B cell (primary cell): ENCODE data around the gene RXFP2. TPM values are rescaled to one million over a fixed set of nuclear protein-coding genes. Genes with fewer than 3 reads are reported as not detected.
A peak's percentile ranks its signal among the peaks of the same experiment; 100 is the strongest.

Source experiments
- ATAC-seq: fragments of 200-7000 bp; cut with Tn5 transposase; one replicate; pipeline ENCODE4 v1.10.0; 2021; ENCODE audit warnings: low read depth, mild to moderate bottlenecking, moderate number of reproducible peaks, moderate library complexity
- CTCF ChIA-PET: fragments of 350-600 bp; sonication (Branson Sonifier 250); formaldehyde crosslinking; loops from one replicate; lab custom pipeline; 2021; ENCODE audit warnings: antibody characterized with exemption, inconsistent platforms; lab: Charles Lee
- POLR2A ChIA-PET: fragments of 350-600 bp; sonication (Branson Sonifier 250); formaldehyde crosslinking; loops from one replicate; lab custom pipeline; 2021; ENCODE audit warnings: antibody characterized with exemption; lab: Charles Lee
- DNase-seq: peaks from one replicate; pipeline ENCODE4 v3.0.0; 2013
- H2AFZ ChIP-seq: 2 replicates; pipeline ENCODE4 v1.6.1; 2012; ENCODE audit warnings: mild to moderate bottlenecking, low read depth, low read length; ENCODE audit not compliant: insufficient read depth, poor library complexity, severe bottlenecking
- H3K27ac ChIP-seq, 2 donors: 1 replicate in 1 of 2; 2 replicates in 1 of 2; pipeline ENCODE4 v1.5.1; 2012 to 2013; ENCODE audit warnings: low read length in 2 of 2, mild to moderate bottlenecking in 2 of 2, moderate library complexity in 1 of 2
- H3K27me3 ChIP-seq, 4 experiments: fragments of 200-600 bp in 1 of 4; sonication (generic) in 1 of 4; replicated peaks in 1 of 4; 1 replicate in 2 of 4; 2 replicates in 2 of 4; pipeline versions ENCODE4 v1.6.1 to v1.7.0; 2013 to 2016; ENCODE audit warnings: low read length in 3 of 4, mild to moderate bottlenecking in 2 of 4, mixed read lengths in 1 of 4, moderate library complexity in 1 of 4; ENCODE audit not compliant: insufficient read depth in 4 of 4, control insufficient read depth in 3 of 4; ENCODE audit errors: control extremely low read depth in 1 of 4
- H3K36me3 ChIP-seq, 2 experiments: replicated peaks in 1 of 2; 1 replicate in 1 of 2; 2 replicates in 1 of 2; pipeline versions ENCODE4 v1.6.1 to v1.7.1; 2013; ENCODE audit warnings: low read length in 1 of 2; ENCODE audit not compliant: insufficient read depth in 2 of 2, control insufficient read depth in 1 of 2; ENCODE audit errors: control extremely low read depth in 1 of 2, extremely low read depth in 1 of 2
- H3K4me1 ChIP-seq, 2 donors: fragments of 200-600 bp in 1 of 2; sonication (generic) in 1 of 2; 1 replicate in 1 of 2; 2 replicates in 1 of 2; pipeline versions ENCODE4 v1.5.1 to v1.6.1; 2013 to 2017; ENCODE audit warnings: low read length in 2 of 2; ENCODE audit not compliant: control insufficient read depth in 2 of 2, insufficient read depth in 2 of 2
- H3K4me2 ChIP-seq: replicated peaks from 2 replicates; pipeline ENCODE3; 2012; ENCODE audit warnings: mild to moderate bottlenecking, low read depth, low read length; ENCODE audit not compliant: poor library complexity, severe bottlenecking
- H3K4me3 ChIP-seq, 5 experiments: fragments of 200-600 bp in 1 of 5; sonication (generic) in 1 of 5; 1 replicate in 3 of 5; 2 replicates in 2 of 5; pipeline versions ENCODE4 v1.5.1 to v1.7.0; 2011 to 2016; ENCODE audit warnings: low read length in 4 of 5, mild to moderate bottlenecking in 4 of 5, low read depth in 2 of 5, control low read depth in 1 of 5, moderate library complexity in 1 of 5; ENCODE audit not compliant: insufficient read depth in 1 of 5; ENCODE audit errors: control extremely low read depth in 1 of 5, extremely low read depth in 1 of 5
- H3K79me2 ChIP-seq: fragments of 200-600 bp; sonication (generic); one replicate; pipeline ENCODE4 v1.6.0; 2016; ENCODE audit warnings: low read length; ENCODE audit not compliant: control insufficient read depth, insufficient read depth
- H3K9ac ChIP-seq: fragments of 200-600 bp; sonication (generic); 2 replicates; pipeline ENCODE4 v1.6.1; 2017; ENCODE audit warnings: mild to moderate bottlenecking, low read length, moderate library complexity
- H3K9me3 ChIP-seq, 3 donors: one replicate each; pipeline versions ENCODE4 v1.6.1 to v1.7.1; 2013; ENCODE audit warnings: low read length in 2 of 3; ENCODE audit not compliant: control insufficient read depth in 2 of 3, insufficient read depth in 1 of 3; ENCODE audit errors: control extremely low read depth in 1 of 3
- H4K20me1 ChIP-seq: 2 replicates; pipeline ENCODE4 v1.6.0; 2012; ENCODE audit warnings: mild to moderate bottlenecking, low read length; ENCODE audit not compliant: insufficient read depth, control insufficient read depth, poor library complexity, severe bottlenecking
- H3K27ac Mint-ChIP-seq: one replicate; pipeline ENCODE4 v1.8.0; 2021; ENCODE audit warnings: mixed read lengths
- H3K27me3 Mint-ChIP-seq: one replicate; pipeline ENCODE4 v1.8.0; 2021; ENCODE audit warnings: mixed read lengths
- H3K4me1 Mint-ChIP-seq: one replicate; pipeline ENCODE4 v1.8.0; 2021; ENCODE audit warnings: mixed read lengths
- H3K4me3 Mint-ChIP-seq: one replicate; pipeline ENCODE4 v1.8.0; 2021; ENCODE audit warnings: mixed read lengths
- H3K9me3 Mint-ChIP-seq: one replicate; pipeline ENCODE4 v1.8.0; 2022; ENCODE audit warnings: mixed read lengths; ENCODE audit not compliant: insufficient read depth
- CTCF ChIP-seq: fragments of 200-600 bp; IDR thresholded peaks from one replicate; pipeline ENCODE4 v1.8.0; 2022; ENCODE audit warnings: antibody characterized with exemption, mild to moderate bottlenecking
- EZH2 ChIP-seq: IDR thresholded peaks from 2 replicates; pipeline ENCODE4 v1.6.1; 2012; ENCODE audit warnings: borderline replicate concordance, low read depth, mild to moderate bottlenecking, moderate library complexity, low read length; ENCODE audit not compliant: insufficient read depth, poor library complexity, severe bottlenecking
- WGBS: methylation state at CpG from one replicate; pipeline ENCODE4 v1.1.5; 2013; ENCODE audit warnings: missing lambda C conversion rate; ENCODE audit not compliant: insufficient coverage; 5-methylcytosine and 5-hydroxymethylcytosine counted together
- intact Hi-C: fragments of 100-400 bp; cut with micrococcal nuclease; formaldehyde crosslinking; loops from one replicate; pipeline ENCODE4 v1.10.0; 2022
- polyA plus RNA-seq: library from polyadenylated mRNA; depleted of rRNA; stranded (reverse); fragments of >200 nt; gene quantifications from 2 replicates; pipeline ENCODE4 v1.2.3, GENCODE V29; 2012
- total RNA-seq, 2 donors: library from RNA; stranded (reverse); fragments of 120-200 nt in 1 of 2; gene quantifications; 1 replicate in 1 of 2; 2 replicates in 1 of 2; pipeline versions ENCODE4 v1.2.3 to v1.2.4, GENCODE V29; 2013 to 2022

Gene RXFP2
- total and polyA plus RNA-seq, 2 donors (not counting 1 experiment from before 2014, with no cell fraction given), result not detected

- no peaks in the 10 kb centered on the region for H3K9me3 ChIP-seq
- intact Hi-C loops, result no loop called here
- DNase-seq (no peak), ATAC-seq (no peak)
- no peaks in the 10 kb centered on the region for H3K4me1 Mint-ChIP-seq
- no peak overlapping the region for H2AFZ ChIP-seq
- H3K4me3 Mint-ChIP-seq, result no peak overlapping the region
- H3K4me3 ChIP-seq, result no peak overlapping the region
- no peak overlapping the region for H3K4me2 ChIP-seq
- no peak for TF ChIP-seq EZH2
- TF ChIP-seq CTCF, result no peak
- 100% methylated on average over 1 of the region's 2 CpGs for WGBS
- ChIA-PET POLR2A (no interaction called here), CTCF (interaction anchor here (1.4 kb wide), 1 partner anchor 11 kb away, joined by 3 read pairs; no protein-coding TSS in a partner anchor)
- no peak overlapping the region for H3K9ac ChIP-seq
- H3K27ac Mint-ChIP-seq, result no peak overlapping the region
- no peaks in the 10 kb centered on the region for H3K9me3 Mint-ChIP-seq
- H3K27ac ChIP-seq, result no peak overlapping the region
- no peaks in the 10 kb centered on the region for H4K20me1 ChIP-seq
- no peaks in the 10 kb centered on the region for H3K4me1 ChIP-seq
- H3K27me3 ChIP-seq, result peaks cover 0 to 3% (median 0%) of the 10 kb centered on the region in 4 experiments
- H3K79me2 ChIP-seq, result no peaks in the 10 kb centered on the region
- H3K27me3 Mint-ChIP-seq, result peaks cover 20% of the 10 kb centered on the region
- H3K36me3 ChIP-seq, result no peaks in the 10 kb centered on the region
Observed at GRCh38 chr13:31733647-31734046, 5.7 kb upstream of the RXFP2 start.

- Histone ChIP-seq H4K20me1 (no peaks in the 10 kb centered on the region), H3K4me3 (no peak overlapping the region), H3K9ac (no peak overlapping the region), H3K4me1 (peaks cover 0 to 4% of the 10 kb centered on the region in 2 donors), H3K9me3 (no peaks in the 10 kb centered on the region), H3K27me3 (no peaks in the 10 kb centered on the region), H2AFZ (no peak overlapping the region), H3K79me2 (no peaks in the 10 kb centered on the region), H3K36me3 (no peaks in the 10 kb centered on the region), H3K4me2 (no peak overlapping the region), H3K27ac (no peak overlapping the region)
- TF ChIP-seq CTCF (peak; percentile 99), EZH2 (no peak)
- Mint-ChIP-seq H3K9me3 (no peaks in the 10 kb centered on the region), H3K4me1 (no peaks in the 10 kb centered on the region), H3K27ac (no peak overlapping the region), H3K4me3 (no peak overlapping the region), H3K27me3 (peaks cover 12% of the 10 kb centered on the region)
- WGBS, result 0% methylated on average over 3 of the region's 7 CpGs
- peak; percentile 45 for ATAC-seq
- intact Hi-C loops, result loop anchor here (1.0 kb wide), 1 partner anchor 310 kb away; no protein-coding TSS in a partner anchor
- CTCF ChIA-PET, result interaction anchor here (0.9 to 1.7 kb wide), 3 partner anchors 11 to 26 kb away, joined by 3 to 7 read pairs (median 5); no protein-coding TSS in a partner anchor
- peak; percentile 63 for DNase-seq
- POLR2A ChIA-PET, result no interaction called here
Observed at GRCh38 chr13:31742097-31742734, 2.9 kb downstream of the RXFP2 start.
